HCT116 (cell line): ENCODE results near the gene STX2. TPM values are rescaled to one million over a fixed set of nuclear protein-coding genes. Genes with fewer than 3 reads are reported as not detected.

ENCODE experiments used
- ATAC-seq: fragments of 200-7000 bp; cut with Tn5 transposase; 2 replicates; pipeline ENCODE4 v1.9.1; 2020; ENCODE audit warnings: mild to moderate bottlenecking, moderate library complexity
- BruUV-seq: library from RNA; stranded (reverse); fragments of 400-500 nt; replicated peaks from 2 replicates; lab custom pipeline; 2021; lab: Mats Ljungman, UMichigan
- CTCF ChIA-PET: fragments of 300-600 bp; sonication (Branson Sonifier 250); formaldehyde crosslinking; loops from one replicate; lab custom pipeline; 2021; ENCODE audit warnings: antibody characterized with exemption; lab: Charles Lee
- POLR2A ChIA-PET: fragments of 300-600, 350-600 bp; sonication (Branson Sonifier 250); formaldehyde crosslinking; loops from one replicate; lab custom pipeline; 2021; ENCODE audit warnings: antibody characterized with exemption; lab: Charles Lee
- RAD21 ChIA-PET, 2 experiments: fragments of 300-600 bp; sonication (Branson Sonifier 250); formaldehyde crosslinking; loops; one replicate each; lab custom pipeline; 2023; ENCODE audit warnings: low total read pairs in 2 of 2; ENCODE audit not compliant: uncharacterized antibody in 2 of 2, unreplicated experiment in 2 of 2, low non-redundant PET in 1 of 2; lab: Charles Lee
- DNase-seq: peaks from one replicate; pipeline ENCODE4 v3.0.0-alpha.2; 2010; ENCODE audit warnings: low read depth, low spot score
- H2AFZ ChIP-seq: fragments of 200-600 bp; shearing (Covaris generic), sonication (generic); 2 replicates; pipeline ENCODE4 v1.6.1; 2017; ENCODE audit warnings: low read depth, mixed run types, mixed read lengths, antibody characterized with exemption, low read length; ENCODE audit not compliant: poor library complexity, severe bottlenecking
- H3K27ac ChIP-seq: 2 replicates; pipeline ENCODE4 v1.5.1; 2012; ENCODE audit warnings: low read depth, low read length
- H3K27me3 ChIP-seq: fragments of 200-600 bp; sonication (generic); 2 replicates; pipeline ENCODE4 v1.6.1; 2016; ENCODE audit warnings: mixed run types, low read length, mixed read lengths; ENCODE audit not compliant: insufficient read depth
- H3K36me3 ChIP-seq, 2 experiments: fragments of 200-500 bp in 1 of 2; fragments of 200-600 bp in 1 of 2; sonication (Bioruptor generic) in 1 of 2; sonication (generic) in 1 of 2; 2 replicates each; pipeline versions ENCODE4 v1.5.1 to v1.6.1; 2014 to 2016; ENCODE audit warnings: low read length in 2 of 2, inconsistent platforms in 1 of 2, mixed read lengths in 1 of 2, mixed run types in 1 of 2; ENCODE audit not compliant: insufficient read depth in 2 of 2, control insufficient read depth in 1 of 2
- H3K4me1 ChIP-seq, 2 experiments: fragments of 200-600 bp in 1 of 2; sonication (generic) in 1 of 2; 2 replicates each; pipeline versions ENCODE4 v1.5.1 to v1.6.1; 2012 to 2017; ENCODE audit warnings: low read length in 2 of 2, inconsistent platforms in 1 of 2, mild to moderate bottlenecking in 1 of 2, mixed read lengths in 1 of 2, mixed run types in 1 of 2, moderate library complexity in 1 of 2; ENCODE audit not compliant: insufficient read depth in 2 of 2, control insufficient read depth in 1 of 2
- H3K4me2 ChIP-seq: fragments of 200-600 bp; sonication (generic); 2 replicates; pipeline ENCODE4 v1.6.1; 2017; ENCODE audit warnings: mixed run types, low read length, mixed read lengths
- H3K4me3 ChIP-seq, 2 experiments: fragments of 200-600 bp in 1 of 2; sonication (generic) in 1 of 2; replicated peaks in 1 of 2; 2 replicates each; pipeline ENCODE4 v1.5.1; 2011 to 2016; ENCODE audit warnings: low read length in 2 of 2, control low read depth in 1 of 2, low read depth in 1 of 2, mild to moderate bottlenecking in 1 of 2, mixed read lengths in 1 of 2, mixed run types in 1 of 2
- H3K79me2 ChIP-seq: fragments of 200-600 bp; sonication (generic); 2 replicates; pipeline ENCODE4 v1.6.1; 2017; ENCODE audit warnings: mild to moderate bottlenecking, mixed run types, low read length, moderate library complexity, mixed read lengths; ENCODE audit not compliant: insufficient read depth
- H3K9ac ChIP-seq: fragments of 200-600 bp; sonication (generic); 2 replicates; pipeline ENCODE4 v1.6.1; 2016; ENCODE audit warnings: low read length, mixed read lengths
- H3K9me2 ChIP-seq: fragments of 200-600 bp; sonication (generic), shearing (Covaris generic); 2 replicates; pipeline ENCODE4 v1.6.1; 2017; ENCODE audit warnings: mixed run types, mild to moderate bottlenecking, moderate library complexity; ENCODE audit not compliant: insufficient read depth
- H3K9me3 ChIP-seq, 2 experiments: fragments of 200-500 bp in 1 of 2; fragments of 200-600 bp in 1 of 2; sonication (Bioruptor generic) in 1 of 2; sonication (generic) in 1 of 2; 2 replicates each; pipeline ENCODE4 v1.6.1; 2014 to 2017; ENCODE audit warnings: low read length in 2 of 2, mixed read lengths in 2 of 2, inconsistent platforms in 1 of 2, low read depth in 1 of 2, mild to moderate bottlenecking in 1 of 2, mixed run types in 1 of 2, moderate library complexity in 1 of 2; ENCODE audit not compliant: control insufficient read depth in 1 of 2, insufficient read depth in 1 of 2
- H4K20me1 ChIP-seq: fragments of 200-600 bp; sonication (generic), shearing (Covaris generic); 2 replicates; pipeline ENCODE4 v1.6.1; 2017; ENCODE audit warnings: mixed run types, mild to moderate bottlenecking, moderate library complexity; ENCODE audit not compliant: insufficient read depth
- CEBPB ChIP-seq: IDR thresholded peaks from 2 replicates; pipeline ENCODE4 v1.6.1; 2012; ENCODE audit warnings: low read depth
- ELF1 ChIP-seq: IDR thresholded peaks from 2 replicates; pipeline ENCODE4 v1.6.1; 2012; ENCODE audit warnings: low read depth, borderline replicate concordance
- EZH2 ChIP-seq: fragments of 200-600 bp; sonication (generic); IDR thresholded peaks from 2 replicates; pipeline ENCODE4 v1.6.1; 2017; ENCODE audit warnings: antibody characterized with exemption, mixed run types
- EZH2phosphoT487 ChIP-seq: fragments of 200-600 bp; IDR thresholded peaks from 2 replicates; pipeline ENCODE4 v1.6.1; 2018; ENCODE audit warnings: antibody characterized with exemption, borderline replicate concordance
- FOSL1 ChIP-seq: IDR thresholded peaks from 2 replicates; pipeline ENCODE4 v1.6.1; 2012; ENCODE audit warnings: low read depth
- JUND ChIP-seq: IDR thresholded peaks from 2 replicates; pipeline ENCODE4 v1.6.1; 2012
- POLR2A ChIP-seq: IDR thresholded peaks from 2 replicates; pipeline ENCODE4 v1.7.0; 2011; ENCODE audit warnings: borderline replicate concordance; ENCODE audit not compliant: insufficient read depth, insufficient read length; ENCODE audit errors: extremely low read depth
- RAD21 ChIP-seq: IDR thresholded peaks from 2 replicates; pipeline ENCODE4 v1.6.1; 2012; ENCODE audit warnings: low read depth, mild to moderate bottlenecking
- SP1 ChIP-seq: IDR thresholded peaks from 2 replicates; pipeline ENCODE4 v1.6.1; 2012; ENCODE audit warnings: low read depth
- SRF ChIP-seq: IDR thresholded peaks from 2 replicates; pipeline ENCODE4 v1.6.1; 2012; ENCODE audit warnings: low read depth
- YY1 ChIP-seq: IDR thresholded peaks from 2 replicates; pipeline ENCODE4 v1.6.1; 2011; ENCODE audit warnings: low read length, low read depth, moderate library complexity, mild to moderate bottlenecking; ENCODE audit not compliant: insufficient replicate concordance; ENCODE audit errors: extremely low read depth
- ZFX ChIP-seq: fragments of 450-650 bp; IDR thresholded peaks from 2 replicates; pipeline ENCODE4 v1.6.1; 2017
- ZNF274 ChIP-seq: fragments of 200-500 bp; sonication (Bioruptor generic); IDR thresholded peaks from 2 replicates; pipeline ENCODE4 v1.6.1; 2014; ENCODE audit warnings: mild to moderate bottlenecking, low read depth, low read length, inconsistent platforms
- intact Hi-C: fragments of 100-400 bp; cut with micrococcal nuclease; formaldehyde crosslinking; loops from 2 replicates; pipeline ENCODE4 v1.10.0; 2022
- total RNA-seq: library from RNA; stranded (reverse); gene quantifications from one replicate; pipeline ENCODE4 v1.2.1, GENCODE V29; 2021; ENCODE audit not compliant: unreplicated experiment
- TF ChIP-seq, protein P1 (sequence below), 3 experiments: fragments of 200-600 bp in 1 of 3; sonication (generic) in 1 of 3; IDR thresholded peaks in 2 of 3; conservative IDR thresholded peaks in 1 of 3; 2 replicates each; pipeline ENCODE4 v1.5.1; 2012 to 2017; ENCODE audit warnings: low read depth in 2 of 3, low read length in 2 of 3, antibody characterized with exemption in 1 of 3, borderline replicate concordance in 1 of 3, control low read depth in 1 of 3, mild to moderate bottlenecking in 1 of 3, mixed read lengths in 1 of 3, mixed run types in 1 of 3, moderate library complexity in 1 of 3; ENCODE audit not compliant: insufficient read depth in 1 of 3
- TF ChIP-seq, protein P2 (sequence below): IDR thresholded peaks from 2 replicates; pipeline ENCODE4 v1.6.1; 2012

STX2 gene
- total RNA-seq, 1 experiment from 2014 or later = 19.2 TPM

DNA sequence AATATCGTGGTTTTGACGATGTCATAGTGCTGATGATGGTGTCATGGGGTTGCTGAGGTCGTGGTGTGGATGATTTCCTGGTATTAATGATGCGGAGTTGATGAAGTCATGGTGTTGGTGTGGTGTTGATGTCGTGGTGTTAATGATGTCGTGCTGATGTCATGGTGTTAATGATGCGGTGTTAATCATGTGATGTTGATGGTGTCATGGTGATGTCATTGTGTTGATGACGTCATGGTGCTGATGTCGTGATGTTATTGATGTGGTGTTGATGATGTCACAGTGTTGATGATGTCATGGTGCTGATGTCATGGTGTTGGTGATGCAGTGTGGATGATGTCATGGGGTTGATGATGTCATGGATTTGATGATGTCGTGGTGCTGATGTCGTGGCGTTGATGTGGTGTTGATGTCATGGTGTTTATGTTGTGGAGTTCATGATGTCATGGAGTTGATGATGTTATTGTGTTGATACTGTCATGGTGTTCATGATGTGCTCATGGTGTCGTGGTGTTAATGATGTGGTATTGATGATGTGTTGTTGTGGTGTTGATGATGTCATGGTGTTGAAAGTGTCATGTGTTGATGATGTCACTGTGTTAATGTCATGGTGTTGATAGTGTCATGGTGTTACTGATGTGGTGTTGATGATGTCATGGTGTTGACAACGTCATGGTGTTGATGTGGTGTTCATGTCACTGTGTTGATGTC, 74.4 kb downstream of the STX2 start:
- no peak overlapping the region for H2AFZ ChIP-seq
- ChIA-PET CTCF (no interaction called here), POLR2A (no interaction called here), RAD21 (no interaction called here)
- no peaks in the 10 kb centered on the region for H3K9me2 ChIP-seq
- peaks cover 0 to 5% of the 10 kb centered on the region in 2 experiments; a peak in 2 of 4 replicates for H3K4me1 ChIP-seq
- H3K27ac ChIP-seq = no peak overlapping the region
- DNase-seq (peak; percentile 65), ATAC-seq (peak; percentile 30)
- peaks cover 10% of the 10 kb centered on the region; the same call in 1 of the 2 replicates for H3K27me3 ChIP-seq
- H3K36me3 ChIP-seq = no peaks in the 10 kb centered on the region
- H3K9ac ChIP-seq = no peak overlapping the region
- peaks cover 0 to 6% of the 10 kb centered on the region in 2 experiments; a peak in 1 of 4 replicates for H3K9me3 ChIP-seq
- intact Hi-C loops = loop anchor here (5.0 kb wide), 3 partner anchors 368 to 1063 kb away; partner anchors contain the start of gene MMP17
- H4K20me1 ChIP-seq = no peaks in the 10 kb centered on the region
- H3K4me2 ChIP-seq = no peak overlapping the region
- no peak overlapping the region for H3K4me3 ChIP-seq
- no peaks in the 10 kb centered on the region for H3K79me2 ChIP-seq
- TF ChIP-seq, protein P1, sequence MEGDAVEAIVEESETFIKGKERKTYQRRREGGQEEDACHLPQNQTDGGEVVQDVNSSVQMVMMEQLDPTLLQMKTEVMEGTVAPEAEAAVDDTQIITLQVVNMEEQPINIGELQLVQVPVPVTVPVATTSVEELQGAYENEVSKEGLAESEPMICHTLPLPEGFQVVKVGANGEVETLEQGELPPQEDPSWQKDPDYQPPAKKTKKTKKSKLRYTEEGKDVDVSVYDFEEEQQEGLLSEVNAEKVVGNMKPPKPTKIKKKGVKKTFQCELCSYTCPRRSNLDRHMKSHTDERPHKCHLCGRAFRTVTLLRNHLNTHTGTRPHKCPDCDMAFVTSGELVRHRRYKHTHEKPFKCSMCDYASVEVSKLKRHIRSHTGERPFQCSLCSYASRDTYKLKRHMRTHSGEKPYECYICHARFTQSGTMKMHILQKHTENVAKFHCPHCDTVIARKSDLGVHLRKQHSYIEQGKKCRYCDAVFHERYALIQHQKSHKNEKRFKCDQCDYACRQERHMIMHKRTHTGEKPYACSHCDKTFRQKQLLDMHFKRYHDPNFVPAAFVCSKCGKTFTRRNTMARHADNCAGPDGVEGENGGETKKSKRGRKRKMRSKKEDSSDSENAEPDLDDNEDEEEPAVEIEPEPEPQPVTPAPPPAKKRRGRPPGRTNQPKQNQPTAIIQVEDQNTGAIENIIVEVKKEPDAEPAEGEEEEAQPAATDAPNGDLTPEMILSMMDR (IDR thresholded peaks at IDR 0.05 in 2 of 3, conservative IDR thresholded peaks at IDR 0.05 in 1 of 3; ENCODE audit: borderline replicate concordance in 1 of 3, insufficient read depth in 1 of 3, low read depth in 2 of 3, low read length in 2 of 3) = no peak
- TF ChIP-seq SP1 = 0 out of 2 replicates have a peak, but pooled peaks have one; percentile 7
- no peak for TF ChIP-seq ELF1
- TF ChIP-seq, all 23 proteins: peak for 1
- no TSS peak for BruUV-seq

DNA sequence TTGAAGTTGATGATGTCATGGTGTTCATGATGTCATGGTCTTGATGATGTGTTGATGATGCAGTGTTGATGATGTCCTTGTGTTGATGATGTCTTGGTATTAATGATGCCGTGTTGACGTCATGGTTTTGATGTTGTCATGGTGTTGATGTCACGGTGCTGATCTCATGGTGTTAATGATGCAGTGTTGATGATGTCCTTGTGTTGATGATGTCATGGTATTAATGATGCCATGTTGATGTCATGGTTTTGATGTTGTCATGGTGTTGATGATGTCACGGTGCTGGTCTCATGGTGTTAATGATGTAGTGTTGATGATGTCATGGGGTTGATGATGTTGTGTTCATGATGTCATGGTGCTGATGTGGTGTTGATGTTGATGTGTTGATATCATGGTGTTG, 75.0 kb downstream of the STX2 start:
- DNase-seq = peak; percentile 38
- H3K4me1 ChIP-seq = peaks cover 0 to 5% of the 10 kb centered on the region in 2 experiments; a peak in 2 of 4 replicates
- ChIA-PET CTCF (no interaction called here), POLR2A (no interaction called here), RAD21 (no interaction called here)
- peaks cover 0 to 6% of the 10 kb centered on the region in 2 experiments; a peak in 1 of 4 replicates for H3K9me3 ChIP-seq
- no peak overlapping the region for H2AFZ ChIP-seq
- no peaks in the 10 kb centered on the region for H3K36me3 ChIP-seq
- no peak overlapping the region for H3K4me3 ChIP-seq
- H4K20me1 ChIP-seq = no peaks in the 10 kb centered on the region
- intact Hi-C loops = loop anchor here (5.0 kb wide), 3 partner anchors 368 to 1063 kb away; partner anchors contain the start of gene MMP17
- no peaks in the 10 kb centered on the region for H3K79me2 ChIP-seq
- H3K9me2 ChIP-seq = no peaks in the 10 kb centered on the region
- ATAC-seq = 0 out of 2 replicates have a peak, but pooled peaks have one; percentile 9
- no peak overlapping the region for H3K27ac ChIP-seq
- no peak overlapping the region for H3K9ac ChIP-seq
- H3K4me2 ChIP-seq = no peak overlapping the region
- TF ChIP-seq RAD21 (no peak), SRF (no peak), FOSL1 (no peak), EZH2phosphoT487 (no peak), ELF1 (no peak), YY1 (no peak), JUND (no peak), CEBPB (no peak), EZH2 (no peak), ZNF274 (no peak), ZFX (no peak), POLR2A (no peak)
- TF ChIP-seq, protein P2, sequence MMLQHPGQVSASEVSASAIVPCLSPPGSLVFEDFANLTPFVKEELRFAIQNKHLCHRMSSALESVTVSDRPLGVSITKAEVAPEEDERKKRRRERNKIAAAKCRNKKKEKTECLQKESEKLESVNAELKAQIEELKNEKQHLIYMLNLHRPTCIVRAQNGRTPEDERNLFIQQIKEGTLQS = no peak
- BruUV-seq = no TSS peak
- peaks cover 10% of the 10 kb centered on the region; the same call in 1 of the 2 replicates for H3K27me3 ChIP-seq
